Peyer's patch (tissue), 4 donors: ENCODE results near the gene VSTM2B.

Experiments
- CTCF ChIP-seq, 6 experiments: fragments of 450-650 bp in 4 of 6; fragments of 200-600 bp in 2 of 6; sonication (generic) in 1 of 6; IDR thresholded peaks; one replicate each; pipeline ENCODE4 v1.5.1; 2017 to 2019; ENCODE audit warnings: antibody characterized with exemption in 6 of 6, mild to moderate bottlenecking in 3 of 6, moderate library complexity in 1 of 6
- POLR2A ChIP-seq, 2 donors: fragments of 450-650 bp; IDR thresholded peaks; one replicate each; pipeline ENCODE4 v1.5.1; 2017; ENCODE audit warnings: antibody characterized with exemption in 2 of 2, mild to moderate bottlenecking in 2 of 2, moderate library complexity in 2 of 2

- TF ChIP-seq CTCF (IDR thresholded peaks at IDR 0.05) (no peak), POLR2A (IDR thresholded peaks at IDR 0.05) (no peak)
These were observed 87.2 kb downstream of the VSTM2B start for GRCh38 chr19:29612801-29613595.
